H1 (cell line): Measurements from ENCODE around the gene CDK2. TPM values are rescaled to one million over a fixed set of nuclear protein-coding genes. Genes with fewer than 3 reads are reported as not detected.

Source experiments
- CTCF ChIA-PET: fragments of 300-600 bp; sonication (Branson Sonifier 250); formaldehyde crosslinking; loops from one replicate; lab custom pipeline; 2021; ENCODE audit not compliant: partially characterized antibody; lab: Charles Lee
- POLR2A ChIA-PET: fragments of 300-600 bp; sonication (Branson Sonifier 250); formaldehyde crosslinking; loops from one replicate; lab custom pipeline; 2021; ENCODE audit warnings: inconsistent platforms; ENCODE audit not compliant: partially characterized antibody; lab: Charles Lee
- DNase-seq, 2 experiments: peaks; one replicate each; pipeline versions ENCODE4 v3.0.0 to v3.0.0-alpha.2; 2010 to 2022; ENCODE audit warnings: low spot score in 2 of 2, low read depth in 1 of 2, mixed read lengths in 1 of 2
- FAIRE-seq: peaks from 2 replicates; lab custom pipeline; 2011; peaks lifted over from hg19 to GRCh38; lab: Jason Lieb, UNC
- H2AFZ ChIP-seq: 2 replicates; pipeline ENCODE4 v1.8.1; 2012; ENCODE audit warnings: low read length, inconsistent platforms
- H2AK5ac ChIP-seq: 2 replicates; pipeline ENCODE4 v1.6.1; 2013; ENCODE audit warnings: low read depth, low read length
- H2BK120ac ChIP-seq: replicated peaks from 2 replicates; pipeline ENCODE3; 2013; ENCODE audit warnings: low read depth, low read length, inconsistent platforms
- H2BK12ac ChIP-seq: 2 replicates; pipeline ENCODE4 v1.6.1; 2013; ENCODE audit warnings: low read depth, low read length
- H2BK15ac ChIP-seq: 2 replicates; pipeline ENCODE4 v1.6.1; 2013; ENCODE audit warnings: low read length
- H2BK20ac ChIP-seq: 2 replicates; pipeline ENCODE4 v1.6.1; 2013; ENCODE audit warnings: low read length
- H2BK5ac ChIP-seq: 2 replicates; pipeline ENCODE4 v1.6.1; 2013; ENCODE audit warnings: low read depth, low read length
- H3K14ac ChIP-seq: 2 replicates; pipeline ENCODE4 v1.6.1; 2013; ENCODE audit warnings: inconsistent platforms; ENCODE audit not compliant: insufficient read length
- H3K18ac ChIP-seq: 2 replicates; pipeline ENCODE4 v1.6.1; 2013; ENCODE audit warnings: low read length; ENCODE audit errors: extremely low read depth
- H3K23ac ChIP-seq: 2 replicates; pipeline ENCODE4 v1.6.1; 2013; ENCODE audit warnings: inconsistent platforms; ENCODE audit not compliant: insufficient read length
- H3K23me2 ChIP-seq: 2 replicates; pipeline ENCODE4 v1.6.1; 2013; ENCODE audit warnings: low read depth, low read length
- H3K27ac ChIP-seq: 2 replicates; pipeline ENCODE4 v1.6.1; 2011; ENCODE audit warnings: low read depth, low read length, inconsistent platforms
- H3K27me3 ChIP-seq, 4 experiments: replicated peaks in 1 of 4; 1 replicate in 1 of 4; 2 replicates in 3 of 4; pipeline versions ENCODE4 v1.6.1 to v1.8.1; 2011 to 2013; ENCODE audit warnings: low read length in 3 of 4, mild to moderate bottlenecking in 3 of 4, inconsistent platforms in 2 of 4, mixed read lengths in 2 of 4, moderate library complexity in 1 of 4; ENCODE audit not compliant: control insufficient read depth in 3 of 4, insufficient read depth in 3 of 4; ENCODE audit errors: extremely low read depth in 1 of 4
- H3K36me3 ChIP-seq, 4 experiments: 2 replicates each; pipeline versions ENCODE4 v1.6.1 to v1.8.1; 2011 to 2013; ENCODE audit warnings: mild to moderate bottlenecking in 4 of 4, low read length in 3 of 4, moderate library complexity in 2 of 4, control low read depth in 1 of 4, inconsistent platforms in 1 of 4; ENCODE audit not compliant: insufficient read depth in 4 of 4, control insufficient read depth in 2 of 4
- H3K4ac ChIP-seq: replicated peaks from 2 replicates; pipeline ENCODE3; 2013; ENCODE audit warnings: low read length, low read depth, mixed read lengths, inconsistent platforms; ENCODE audit not compliant: insufficient read length
- H3K4me1 ChIP-seq, 4 experiments: replicated peaks in 1 of 4; 1 replicate in 1 of 4; 2 replicates in 3 of 4; pipeline versions ENCODE4 v1.6.1 to v1.8.1; 2011 to 2013; ENCODE audit warnings: low read length in 3 of 4, inconsistent platforms in 2 of 4, mixed read lengths in 1 of 4; ENCODE audit not compliant: insufficient read depth in 4 of 4, control insufficient read depth in 3 of 4
- H3K4me2 ChIP-seq, 2 experiments: 2 replicates each; pipeline versions ENCODE4 v1.6.1 to v1.8.1; 2011 to 2013; ENCODE audit warnings: low read depth in 2 of 2, low read length in 2 of 2, control low read depth in 1 of 2, inconsistent platforms in 1 of 2, mild to moderate bottlenecking in 1 of 2; ENCODE audit not compliant: insufficient read depth in 1 of 2
- H3K4me3 ChIP-seq, 4 experiments: fragments of 200-600, 300-600 bp in 1 of 4; sonication (generic), shearing (Covaris generic), sonication (Bioruptor Twin) in 1 of 4; 2 replicates each; pipeline versions ENCODE4 v1.5.1 to v1.8.1; 2011 to 2016; ENCODE audit warnings: low read length in 4 of 4, low read depth in 3 of 4, control low read depth in 2 of 4, inconsistent platforms in 2 of 4, mild to moderate bottlenecking in 2 of 4, mixed read lengths in 1 of 4, moderate library complexity in 1 of 4; ENCODE audit not compliant: insufficient read depth in 2 of 4; ENCODE audit errors: extremely low read depth in 1 of 4
- H3K56ac ChIP-seq: replicated peaks from 2 replicates; pipeline ENCODE3; 2013; ENCODE audit warnings: low read depth, mild to moderate bottlenecking, mixed read lengths, low read length, inconsistent platforms; ENCODE audit not compliant: insufficient read length
- H3K79me1 ChIP-seq: 2 replicates; pipeline ENCODE4 v1.6.1; 2013; ENCODE audit warnings: low read depth, low read length, control low read depth
- H3K79me2 ChIP-seq, 2 experiments: 2 replicates each; pipeline versions ENCODE4 v1.6.1 to v1.8.1; 2012 to 2013; ENCODE audit warnings: low read length in 2 of 2, mild to moderate bottlenecking in 2 of 2, inconsistent platforms in 1 of 2; ENCODE audit not compliant: insufficient read depth in 2 of 2, control insufficient read depth in 1 of 2
- H3K9ac ChIP-seq, 4 experiments: replicated peaks in 1 of 4; 1 replicate in 1 of 4; 2 replicates in 3 of 4; pipeline versions ENCODE4 v1.6.1 to v1.8.1; 2011 to 2013; ENCODE audit warnings: low read depth in 3 of 4, low read length in 3 of 4, control low read depth in 2 of 4, mild to moderate bottlenecking in 2 of 4, moderate library complexity in 2 of 4, inconsistent platforms in 1 of 4; ENCODE audit errors: extremely low read depth in 1 of 4
- H3K9me3 ChIP-seq, 2 experiments: 2 replicates each; pipeline versions ENCODE4 v1.6.1 to v1.8.1; 2012 to 2013; ENCODE audit warnings: mild to moderate bottlenecking in 2 of 2, moderate library complexity in 2 of 2, control low read depth in 1 of 2, inconsistent platforms in 1 of 2, low read depth in 1 of 2, low read length in 1 of 2, mixed read lengths in 1 of 2; ENCODE audit not compliant: insufficient read depth in 2 of 2
- H4K20me1 ChIP-seq, 2 experiments: replicated peaks in 1 of 2; 2 replicates each; pipeline versions ENCODE3 to v1.8.1; 2011 to 2013; ENCODE audit warnings: inconsistent platforms in 2 of 2, low read length in 2 of 2, mild to moderate bottlenecking in 1 of 2; ENCODE audit not compliant: insufficient read depth in 2 of 2, control insufficient read depth in 1 of 2
- H4K5ac ChIP-seq: 2 replicates; pipeline ENCODE4 v1.6.1; 2013; ENCODE audit warnings: low read length, low read depth, mixed read lengths, inconsistent platforms; ENCODE audit not compliant: insufficient read length
- H4K8ac ChIP-seq: 2 replicates; pipeline ENCODE4 v1.8.0; 2013; ENCODE audit warnings: mild to moderate bottlenecking, moderate library complexity, low read length, inconsistent platforms; ENCODE audit not compliant: insufficient read depth; ENCODE audit errors: extremely low read depth
- H4K91ac ChIP-seq: replicated peaks from 2 replicates; pipeline ENCODE3; 2013; ENCODE audit warnings: low read length, mixed read lengths, inconsistent platforms; ENCODE audit not compliant: insufficient read length
- ASH2L ChIP-seq: fragments of 200-600, 300-600 bp; sonication (generic); IDR thresholded peaks from one replicate; pipeline ENCODE4 v1.7.1; 2017; ENCODE audit warnings: low read length
- BACH1 ChIP-seq: IDR thresholded peaks from 2 replicates; pipeline ENCODE4 v1.6.1; 2012; ENCODE audit warnings: low read length, improper control_type of control experiment
- BRCA1 ChIP-seq: IDR thresholded peaks from 2 replicates; pipeline ENCODE4 v1.6.1; 2012; ENCODE audit warnings: low read depth, low read length, improper control_type of control experiment
- CHD2 ChIP-seq: IDR thresholded peaks from 2 replicates; pipeline ENCODE4 v1.6.1; 2012; ENCODE audit warnings: low read length, improper control_type of control experiment
- CREB1 ChIP-seq: IDR thresholded peaks from 2 replicates; pipeline ENCODE4 v1.6.1; 2012; ENCODE audit warnings: inconsistent platforms
- FOSL1 ChIP-seq: IDR thresholded peaks from 2 replicates; pipeline ENCODE4 v1.6.1; 2011; ENCODE audit warnings: mild to moderate bottlenecking, low read depth, low read length, moderate library complexity; ENCODE audit not compliant: insufficient read depth
- KDM1A ChIP-seq: fragments of 200-600, 300-600 bp; sonication (generic); IDR thresholded peaks from 2 replicates; pipeline ENCODE4 v1.7.1; 2016; ENCODE audit warnings: mild to moderate bottlenecking, low read length, borderline replicate concordance
- KDM5A ChIP-seq: fragments of 200-600 bp; IDR thresholded peaks from 2 replicates; pipeline ENCODE4 v1.7.1; 2012; ENCODE audit warnings: mild to moderate bottlenecking, low read length, inconsistent platforms, mixed read lengths
- POLR2AphosphoS5 ChIP-seq: IDR thresholded peaks from 2 replicates; pipeline ENCODE4 v1.6.1; 2011; ENCODE audit warnings: low read depth, low read length
- RNF2 ChIP-seq: fragments of 200-900, 300-1000 bp; sonication (generic); IDR thresholded peaks from 2 replicates; pipeline ENCODE4 v1.7.1; 2016; ENCODE audit warnings: borderline replicate concordance, low read depth, mild to moderate bottlenecking, antibody characterized with exemption, low read length; ENCODE audit not compliant: poor library complexity, severe bottlenecking; ENCODE audit errors: missing control alignments
- RXRA ChIP-seq: IDR thresholded peaks from 2 replicates; pipeline ENCODE4 v1.6.1; 2011; ENCODE audit warnings: low read depth, mild to moderate bottlenecking, low read length, moderate library complexity; ENCODE audit not compliant: insufficient read depth
- SIN3A ChIP-seq, 2 experiments: IDR thresholded peaks in 1 of 2; conservative IDR thresholded peaks in 1 of 2; 2 replicates each; pipeline ENCODE4 v1.6.1; 2011 to 2012; ENCODE audit warnings: low read length in 2 of 2, improper control_type of control experiment in 1 of 2, low read depth in 1 of 2, mild to moderate bottlenecking in 1 of 2
- SP1 ChIP-seq: IDR thresholded peaks from 2 replicates; pipeline ENCODE4 v1.6.1; 2011; ENCODE audit warnings: low read depth, low read length
- WGBS, 2 experiments: shearing (Covaris generic) in 1 of 2; methylation state at CpG; one replicate each; pipeline versions ENCODE4 v1.1.6 to v1.1.7; 2013 to 2015; ENCODE audit warnings: low lambda C conversion rate in 2 of 2, mixed read lengths in 2 of 2, inconsistent platforms in 1 of 2, low coverage in 1 of 2, missing lambda C conversion rate in 1 of 2; ENCODE audit not compliant: insufficient replicate concordance in 2 of 2, insufficient coverage in 1 of 2, insufficient read length in 1 of 2; ENCODE audit errors: extremely low coverage in 1 of 2, missing lambda C conversion rate in 1 of 2; 5-methylcytosine and 5-hydroxymethylcytosine counted together
- polyA plus RNA-seq, 7 experiments: library from polyadenylated mRNA; depleted of rRNA in 3 of 7; stranded (reverse) in 5 of 7; unstranded in 2 of 7; fragments of >200 nt in 5 of 7; fragments of 200-250 nt in 2 of 7; gene quantifications; 1 replicate in 5 of 7; 2 replicates in 1 of 7; 4 replicates in 1 of 7; pipeline versions ENCODE4 v1.2.1 to v1.2.3, GENCODE V29; 2011 to 2013; ENCODE audit warnings: missing spikeins in 2 of 7, mixed read lengths in 2 of 7
- total RNA-seq: library from RNA; stranded (reverse); fragmentation: NEBNext Ultra II Directional; extraction: Animal tissue kit (Norgen Biotek cat#: 25700); gene quantifications from 2 replicates; pipeline ENCODE4 v1.2.1, GENCODE V29; 2021
- TF ChIP-seq, protein P1 (sequence below): IDR thresholded peaks from 2 replicates; pipeline ENCODE4 v1.6.1; 2012; ENCODE audit warnings: inconsistent platforms

The CDK2 gene
- total and polyA plus RNA-seq, 2 of the 8 experiments (the other 6 are each of a cell fraction or from before 2014, with no cell fraction given), result 39.4 to 42.5 TPM

DNA sequence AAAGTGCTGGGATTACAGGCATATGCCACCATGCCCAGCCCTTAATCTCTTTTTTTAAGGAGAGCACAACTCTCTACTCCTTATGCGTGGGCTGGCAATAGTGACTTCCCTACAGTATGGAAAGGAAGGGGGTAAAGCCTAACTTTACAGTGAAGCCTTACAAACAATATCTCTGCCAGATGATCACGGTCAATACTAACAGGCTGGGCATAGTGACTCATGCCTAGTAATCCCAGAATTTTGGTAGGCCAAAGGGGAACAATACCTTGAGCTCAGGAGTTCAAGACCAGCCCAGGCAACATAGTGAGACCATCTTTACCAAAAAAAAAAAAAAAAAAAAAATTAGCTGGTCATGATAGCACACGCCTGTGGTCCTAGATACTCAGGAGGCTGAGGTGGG, 44.5 kb upstream of the CDK2 start:
- no peak overlapping the region for H3K18ac ChIP-seq
- H3K36me3 ChIP-seq, result peaks cover 0 to 17% (median 4%) of the 10 kb centered on the region in 4 experiments; a peak in 5 of 8 replicates
- H3K79me2 ChIP-seq, result peaks cover 19 to 90% of the 10 kb centered on the region in 2 experiments
- H4K91ac ChIP-seq, result no peak overlapping the region
- H2BK15ac ChIP-seq, result no peak overlapping the region
- H3K79me1 ChIP-seq, result peaks cover 3% of the 10 kb centered on the region; the same call in 1 of the 2 replicates
- no peak overlapping the region for H2AFZ ChIP-seq
- POLR2A ChIA-PET, result interaction anchor here (1.3 kb wide), 1 partner anchor 92 kb away, joined by 4 read pairs; no protein-coding TSS in a partner anchor
- 98% methylated on average over 3 of the region's 3 CpGs; no CpG with 5 or more reads in 1 of the 2 experiments for WGBS, 2 experiments
- no peak overlapping the region for H2BK120ac ChIP-seq
- H3K23me2 ChIP-seq, result peaks cover 5% of the 10 kb centered on the region; the same call in 1 of the 2 replicates
- no peak overlapping the region for H2BK12ac ChIP-seq
- H2BK20ac ChIP-seq, result no peak overlapping the region
- no peak overlapping the region for H2AK5ac ChIP-seq
- H4K20me1 ChIP-seq, result peaks cover 2 to 10% of the 10 kb centered on the region in 2 experiments
- no peaks in the 10 kb centered on the region for H3K27me3 ChIP-seq
- no peak overlapping the region for H4K5ac ChIP-seq
- H3K4ac ChIP-seq, result no peak overlapping the region
- H3K4me2 ChIP-seq, result no peak overlapping the region
- CTCF ChIA-PET, result interaction anchor here (1.9 kb wide), 1 partner anchor 13 kb away, joined by 6 read pairs; no protein-coding TSS in a partner anchor
- H3K9me3 ChIP-seq, result no peaks in the 10 kb centered on the region
- no peak overlapping the region for H3K4me3 ChIP-seq
- H3K14ac ChIP-seq, result no peak overlapping the region
- H3K27ac ChIP-seq, result no peak overlapping the region
- H3K23ac ChIP-seq, result no peak overlapping the region
- H3K9ac ChIP-seq, result no peak overlapping the region
- peaks cover 2 to 7% (median 3%) of the 10 kb centered on the region in 4 experiments; a peak in 6 of 7 replicates for H3K4me1 ChIP-seq
- H3K56ac ChIP-seq, result no peak overlapping the region
- FAIRE-seq, result no peak
- DNase-seq, result no peak
- no peak overlapping the region for H4K8ac ChIP-seq
- H2BK5ac ChIP-seq, result no peak overlapping the region
- no peak for TF ChIP-seq POLR2AphosphoS5
- TF ChIP-seq SP1, result no peak
- no peak for TF ChIP-seq ASH2L
- TF ChIP-seq, protein P1, sequence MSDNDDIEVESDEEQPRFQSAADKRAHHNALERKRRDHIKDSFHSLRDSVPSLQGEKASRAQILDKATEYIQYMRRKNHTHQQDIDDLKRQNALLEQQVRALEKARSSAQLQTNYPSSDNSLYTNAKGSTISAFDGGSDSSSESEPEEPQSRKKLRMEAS, result no peak
- TF ChIP-seq FOSL1, result no peak
- no peak for TF ChIP-seq SIN3A (conservative IDR thresholded peaks at IDR 0.05 in 1 of 2, IDR thresholded peaks at IDR 0.05 in 1 of 2; ENCODE audit: low read depth in 1 of 2, low read length in 2 of 2)
- TF ChIP-seq KDM5A, result no peak
- no peak for TF ChIP-seq BRCA1
- no peak for TF ChIP-seq RXRA
- TF ChIP-seq BACH1, result no peak
- no peak for TF ChIP-seq CHD2
- no peak for TF ChIP-seq KDM1A
- no peak for TF ChIP-seq RNF2
- TF ChIP-seq CREB1, result no peak
